H9 (cell line): Measurements from ENCODE around the gene KIF12. TPM values are rescaled to one million over a fixed set of nuclear protein-coding genes. Genes with fewer than 3 reads are reported as not detected.

Experiments used
- DNase-seq: peaks from one replicate; pipeline ENCODE4 v3.0.0-alpha.2; 2017
- H2AFZ ChIP-seq: one replicate; pipeline ENCODE4 v1.6.1; 2013; ENCODE audit warnings: mild to moderate bottlenecking, low read length, control low read depth, moderate library complexity
- H2AK5ac ChIP-seq: 2 replicates; pipeline ENCODE4 v1.6.1; 2013; ENCODE audit warnings: low read length, control low read depth, mixed read lengths; ENCODE audit not compliant: insufficient read length
- H2BK120ac ChIP-seq: one replicate; pipeline ENCODE4 v1.6.1; 2013; ENCODE audit warnings: low read depth, mild to moderate bottlenecking, low read length, control low read depth, inconsistent platforms; ENCODE audit not compliant: poor library complexity, severe bottlenecking
- H2BK12ac ChIP-seq: 2 replicates; pipeline ENCODE4 v1.6.1; 2013; ENCODE audit warnings: low read length, control low read depth, mixed read lengths, low read depth; ENCODE audit not compliant: insufficient read length
- H2BK15ac ChIP-seq: 2 replicates; pipeline ENCODE4 v1.6.1; 2013; ENCODE audit warnings: low read depth, low read length, control low read depth
- H2BK20ac ChIP-seq: one replicate; pipeline ENCODE4 v1.6.1; 2013; ENCODE audit warnings: low read depth, mild to moderate bottlenecking, low read length, control low read depth, inconsistent platforms; ENCODE audit not compliant: poor library complexity, severe bottlenecking
- H2BK5ac ChIP-seq: 2 replicates; pipeline ENCODE4 v1.6.1; 2013; ENCODE audit warnings: low read length, control low read depth, mixed read lengths; ENCODE audit not compliant: insufficient read length
- H3K14ac ChIP-seq: 2 replicates; pipeline ENCODE4 v1.6.1; 2013; ENCODE audit warnings: low read length, control low read depth; ENCODE audit not compliant: insufficient read depth
- H3K18ac ChIP-seq: 2 replicates; pipeline ENCODE4 v1.6.1; 2013; ENCODE audit warnings: low read depth, mild to moderate bottlenecking, mixed read lengths, low read length, control low read depth; ENCODE audit not compliant: insufficient read length
- H3K23ac ChIP-seq: 2 replicates; pipeline ENCODE4 v1.6.1; 2013; ENCODE audit warnings: low read length, control low read depth, mixed read lengths, low read depth; ENCODE audit not compliant: insufficient read length
- H3K23me2 ChIP-seq: 2 replicates; pipeline ENCODE4 v1.6.1; 2013; ENCODE audit warnings: low read depth, mild to moderate bottlenecking, mixed read lengths, low read length, control low read depth; ENCODE audit not compliant: insufficient read length, poor library complexity, severe bottlenecking
- H3K27ac ChIP-seq: 2 replicates; pipeline ENCODE4 v1.5.1; 2013; ENCODE audit warnings: low read length, control low read depth, mixed read lengths, low read depth; ENCODE audit not compliant: insufficient read length
- H3K27me3 ChIP-seq: 2 replicates; pipeline ENCODE4 v1.6.1; 2013; ENCODE audit warnings: low read length, control low read depth, inconsistent platforms; ENCODE audit not compliant: insufficient read depth
- H3K4ac ChIP-seq: 2 replicates; pipeline ENCODE4 v1.6.1; 2013; ENCODE audit warnings: low read depth, mild to moderate bottlenecking, control low read depth, inconsistent platforms, low read length, moderate library complexity
- H3K4me1 ChIP-seq: 2 replicates; pipeline ENCODE4 v1.6.1; 2013; ENCODE audit warnings: low read length, control low read depth, inconsistent platforms; ENCODE audit not compliant: insufficient read depth
- H3K4me2 ChIP-seq: 2 replicates; pipeline ENCODE4 v1.6.1; 2013; ENCODE audit warnings: low read length, control low read depth, mixed read lengths; ENCODE audit not compliant: insufficient read length, insufficient read depth
- H3K56ac ChIP-seq: 2 replicates; pipeline ENCODE4 v1.6.1; 2013; ENCODE audit warnings: low read depth, mild to moderate bottlenecking, mixed read lengths, low read length, control low read depth; ENCODE audit not compliant: insufficient read length
- H3K79me1 ChIP-seq: 2 replicates; pipeline ENCODE4 v1.6.1; 2013; ENCODE audit warnings: low read depth, mild to moderate bottlenecking, moderate library complexity, low read length, control low read depth, inconsistent platforms; ENCODE audit not compliant: insufficient read depth, poor library complexity, severe bottlenecking
- H3K79me2 ChIP-seq: 2 replicates; pipeline ENCODE4 v1.6.1; 2013; ENCODE audit warnings: low read length, control low read depth, inconsistent platforms; ENCODE audit not compliant: insufficient read depth
- H3K9ac ChIP-seq: 2 replicates; pipeline ENCODE4 v1.6.1; 2013; ENCODE audit warnings: low read length, control low read depth, mixed read lengths; ENCODE audit not compliant: insufficient read length; ENCODE audit errors: extremely low read depth
- H3K9me3 ChIP-seq: one replicate; pipeline ENCODE4 v1.6.1; 2013; ENCODE audit warnings: low read depth, low read length, inconsistent platforms; ENCODE audit not compliant: control insufficient read depth
- H3T11ph ChIP-seq: one replicate; pipeline ENCODE4 v1.6.1; 2013; ENCODE audit warnings: mild to moderate bottlenecking, low read length, control low read depth, inconsistent platforms
- H4K20me1 ChIP-seq: one replicate; pipeline ENCODE4 v1.6.1; 2013; ENCODE audit not compliant: control insufficient read depth, insufficient read length, insufficient read depth
- H4K5ac ChIP-seq: 2 replicates; pipeline ENCODE4 v1.6.1; 2013; ENCODE audit warnings: low read depth, mild to moderate bottlenecking, mixed read lengths, low read length, control low read depth; ENCODE audit not compliant: insufficient read length
- H4K8ac ChIP-seq: replicated peaks from 2 replicates; pipeline ENCODE4 v1.6.1; 2013; ENCODE audit warnings: low read length, control low read depth, mixed read lengths, low read depth; ENCODE audit not compliant: insufficient read length
- H4K91ac ChIP-seq: 2 replicates; pipeline ENCODE4 v1.6.1; 2013; ENCODE audit warnings: low read depth, mild to moderate bottlenecking, moderate library complexity, mixed read lengths, low read length, control low read depth; ENCODE audit not compliant: insufficient read length
- H3K27ac Mint-ChIP-seq, 3 experiments: 2 replicates in 2 of 3; 3 replicates in 1 of 3; pipeline ENCODE4 v1.8.0; 2020 to 2021; ENCODE audit warnings: mixed read lengths in 3 of 3, mild to moderate bottlenecking in 1 of 3, moderate library complexity in 1 of 3
- H3K27me3 Mint-ChIP-seq: 2 replicates; pipeline ENCODE4 v1.8.0; 2021; ENCODE audit warnings: low read depth, mild to moderate bottlenecking, moderate library complexity, mixed read lengths
- H3K36me3 Mint-ChIP-seq, 3 experiments: 2 replicates in 2 of 3; 3 replicates in 1 of 3; pipeline ENCODE4 v1.8.0; 2020 to 2021; ENCODE audit warnings: low read depth in 3 of 3, mixed read lengths in 3 of 3; ENCODE audit not compliant: insufficient read depth in 1 of 3
- H3K4me1 Mint-ChIP-seq, 2 experiments: 2 replicates each; pipeline ENCODE4 v1.8.0; 2020; ENCODE audit warnings: mixed read lengths in 2 of 2
- H3K4me3 Mint-ChIP-seq, 2 experiments: 2 replicates in 1 of 2; 3 replicates in 1 of 2; pipeline ENCODE4 v1.8.0; 2020 to 2021; ENCODE audit warnings: mild to moderate bottlenecking in 2 of 2, mixed read lengths in 2 of 2, moderate library complexity in 1 of 2
- H3K9me3 Mint-ChIP-seq, 2 experiments: 2 replicates in 1 of 2; 3 replicates in 1 of 2; pipeline ENCODE4 v1.8.0; 2020; ENCODE audit warnings: mild to moderate bottlenecking in 2 of 2, mixed read lengths in 2 of 2, moderate library complexity in 1 of 2
- CTCF ChIP-seq: fragments of 200-600 bp; sonication (generic); conservative IDR thresholded peaks from 3 replicates; pipeline ENCODE4 v1.8.0; 2021; ENCODE audit warnings: antibody characterized with exemption, mild to moderate bottlenecking
- WGBS: extraction: QIAGEN DNeasy Blood & Tissue Kit; methylation state at CpG from one replicate; pipeline ENCODE4 v1.1.7; 2013; ENCODE audit warnings: missing lambda C conversion rate, low lambda C conversion rate, mixed read lengths; ENCODE audit not compliant: insufficient read length; ENCODE audit errors: extremely low coverage; 5-methylcytosine and 5-hydroxymethylcytosine counted together
- total RNA-seq: library from RNA; stranded (reverse); gene quantifications from 2 replicates; pipeline ENCODE4 v1.2.1, GENCODE V29; 2021

Gene KIF12
- total RNA-seq, 1 experiment from 2014 or later, result 3.3 TPM

DNA sequence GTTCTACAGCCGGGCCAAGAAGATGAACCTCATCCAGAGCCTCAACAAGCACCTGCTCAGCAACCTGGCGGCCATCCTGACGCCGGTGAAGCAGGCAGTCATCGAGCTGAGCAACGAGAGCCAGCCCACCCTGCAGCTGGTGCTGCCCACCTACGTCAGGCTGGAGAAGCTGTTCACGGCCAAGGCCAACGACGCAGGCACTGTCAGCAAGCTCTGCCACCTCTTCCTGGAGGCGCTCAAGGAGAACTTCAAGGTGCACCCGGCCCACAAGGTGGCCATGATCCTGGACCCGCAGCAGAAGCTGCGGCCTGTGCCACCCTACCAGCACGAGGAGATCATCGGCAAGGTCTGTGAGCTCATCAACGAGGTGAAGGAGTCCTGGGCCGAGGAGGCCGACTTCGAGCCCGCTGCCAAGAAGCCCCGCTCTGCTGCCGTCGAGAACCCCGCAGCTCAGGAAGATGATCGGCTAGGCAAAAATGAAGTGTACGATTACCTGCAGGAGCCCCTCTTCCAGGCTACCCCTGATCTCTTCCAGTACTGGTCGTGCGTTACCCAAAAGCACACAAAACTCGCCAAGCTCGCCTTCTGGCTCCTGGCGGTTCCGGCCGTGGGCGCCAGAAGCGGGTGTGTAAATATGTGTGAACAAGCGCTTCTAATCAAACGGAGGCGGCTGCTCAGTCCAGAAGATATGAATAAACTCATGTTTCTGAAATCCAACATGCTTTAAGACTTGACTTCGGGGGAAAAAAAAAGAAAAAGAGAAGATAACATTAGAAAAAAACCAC lies 49.5 kb downstream of the KIF12 start:
- TF ChIP-seq CTCF, result no peak
- Histone ChIP-seq H2BK20ac (no peak overlapping the region), H3K27ac (no peak overlapping the region), H4K91ac (no peak overlapping the region), H2AK5ac (no peak overlapping the region), H4K20me1 (no peaks in the 10 kb centered on the region), H3K4me1 (no peaks in the 10 kb centered on the region), H3K23me2 (no peaks in the 10 kb centered on the region), H3K18ac (no peak overlapping the region), H3K4ac (no peak overlapping the region), H2BK15ac (no peak overlapping the region), H3K27me3 (no peaks in the 10 kb centered on the region), H3T11ph (no peak overlapping the region), H3K23ac (no peak overlapping the region), H3K4me2 (no peak overlapping the region), H3K56ac (no peak overlapping the region), H3K14ac (no peak overlapping the region), H4K8ac (no peak overlapping the region), H2AFZ (no peak overlapping the region), H3K9ac (no peak overlapping the region), H4K5ac (no peak overlapping the region), H2BK5ac (no peak overlapping the region), H2BK12ac (no peak overlapping the region), H3K79me1 (no peaks in the 10 kb centered on the region), H2BK120ac (no peak overlapping the region), H3K9me3 (no peaks in the 10 kb centered on the region), H3K79me2 (no peaks in the 10 kb centered on the region)
- no peaks in the 10 kb centered on the region for H3K9me3 Mint-ChIP-seq
- WGBS, result no CpG with 5 or more reads among the region's 40 CpGs
- H3K4me1 Mint-ChIP-seq, result 0 out of 4 replicates have a peak, but pooled peaks cover 0 to 3% of the 10 kb centered on the region in 2 experiments
- H3K27me3 Mint-ChIP-seq, result no peaks in the 10 kb centered on the region
- H3K4me3 Mint-ChIP-seq, result no peak overlapping the region
- no peak overlapping the region; a peak in 3 of 7 replicates for H3K27ac Mint-ChIP-seq
- peaks cover 16 to 49% (median 46%) of the 10 kb centered on the region in 3 experiments; a peak in 6 of 7 replicates for H3K36me3 Mint-ChIP-seq
- peak; percentile 18 for DNase-seq
